Hematopoietic multipotent progenitor cell treated with erythropoietin and hydrocortisone succinate and interleukin-3 and kit ligand, for 17 days (in vitro differentiated cells): ENCODE data around the gene PSMG3.
A peak's percentile ranks its signal among the peaks of the same experiment; 100 is the strongest.
"Not testable (repeated sequence)": the region's sequence is repeated elsewhere in the genome, so short reads cannot be mapped to it uniquely, and the experiment has no call there.

Experiments
- DNase-seq: peaks from one replicate; pipeline ENCODE4 v3.0.0-alpha.2; 2015; ENCODE audit warnings: low spot score

The PSMG3 gene

GRCh38 chr7:1533547-1534329 is 36.1 kb downstream of the PSMG3 start:
- DNase-seq = peak; percentile 90

- DNase-seq = no peak
These were observed 36.6 kb downstream of the PSMG3 start for GRCh38 chr7:1533255-1533546.

GRCh38 chr7:1532456-1533254 is 37.2 kb downstream of the PSMG3 start:
- peak; percentile 85 for DNase-seq

- peak; percentile 49 for DNase-seq
These were observed 37.8 kb downstream of the PSMG3 start for GRCh38 chr7:1531979-1532455.

DNA sequence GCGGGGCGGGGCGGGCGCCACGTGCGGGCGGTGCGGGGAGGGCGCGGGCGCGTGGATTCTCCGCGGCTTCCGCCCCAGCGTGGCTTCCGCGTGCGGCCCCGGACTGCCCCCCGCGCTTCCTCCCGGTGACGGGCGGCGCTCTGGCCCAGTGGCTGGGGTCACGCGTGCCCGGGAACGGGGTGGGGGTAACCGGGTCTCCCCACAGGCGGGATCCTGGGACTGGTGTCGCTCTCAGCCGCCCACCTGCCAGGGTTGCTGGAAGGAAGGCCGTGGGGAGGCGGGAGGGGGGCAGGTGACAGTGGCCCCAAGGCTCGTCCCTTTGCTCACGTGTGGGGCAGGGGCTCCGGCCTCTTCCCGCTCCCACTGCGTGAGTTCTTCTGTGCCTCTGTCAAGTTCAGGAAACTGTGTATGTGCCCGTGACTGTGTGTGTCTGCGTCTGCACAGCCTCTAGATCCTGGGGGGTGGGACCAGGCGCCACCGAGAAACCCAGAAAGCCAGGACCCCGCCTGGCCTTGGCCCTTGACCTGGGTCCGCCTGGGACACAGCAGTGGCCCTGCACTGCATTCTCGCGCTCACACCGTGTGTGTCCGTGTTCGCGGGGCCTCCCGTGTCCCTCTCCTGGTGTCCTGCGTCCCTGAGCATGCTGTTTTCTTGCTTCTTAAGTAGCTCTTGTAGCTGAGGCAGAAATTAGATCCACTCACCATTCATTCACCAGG is 38.4 kb downstream of the PSMG3 start:
- DNase-seq = peak; percentile 56

- peak; percentile 55 for DNase-seq
These were observed 38.9 kb downstream of the PSMG3 start for GRCh38 chr7:1530946-1531262.

DNA sequence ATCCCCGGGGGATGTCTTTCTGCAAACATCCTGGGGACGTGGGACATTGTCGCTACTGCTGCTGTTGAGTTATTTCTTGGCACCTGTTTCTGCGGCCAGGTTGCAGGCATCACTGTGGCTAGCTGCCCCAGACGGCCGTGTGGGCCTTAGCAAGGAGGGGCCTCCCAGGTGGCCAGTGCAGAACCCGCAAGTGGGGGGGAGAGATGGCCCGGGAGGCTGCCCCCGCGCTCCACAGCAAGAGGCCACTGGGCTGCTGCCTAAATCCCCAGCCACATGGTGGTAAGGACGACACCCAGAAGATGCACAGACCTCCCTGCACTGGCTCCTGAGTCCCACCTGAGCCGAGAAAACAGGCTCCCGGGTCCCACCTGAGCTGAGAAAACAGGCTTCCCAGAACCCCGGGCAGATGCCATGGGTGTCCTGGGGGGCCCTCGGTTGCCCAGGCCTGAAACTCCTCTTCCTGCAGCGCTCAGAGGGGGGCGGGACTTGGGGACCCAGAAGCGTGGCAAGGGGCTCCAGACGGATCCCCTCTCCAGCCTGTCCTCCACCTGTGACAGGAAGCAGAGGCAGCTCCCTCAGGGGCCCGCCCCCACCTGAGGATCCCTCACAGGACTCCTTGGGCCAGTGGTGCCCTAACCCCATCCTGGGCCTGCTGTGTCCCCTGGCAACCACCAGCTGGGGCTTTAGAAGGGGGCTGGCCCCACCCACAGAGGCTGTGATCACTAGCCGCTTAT is 40.3 kb downstream of the PSMG3 start:
- no peak for DNase-seq

DNA sequence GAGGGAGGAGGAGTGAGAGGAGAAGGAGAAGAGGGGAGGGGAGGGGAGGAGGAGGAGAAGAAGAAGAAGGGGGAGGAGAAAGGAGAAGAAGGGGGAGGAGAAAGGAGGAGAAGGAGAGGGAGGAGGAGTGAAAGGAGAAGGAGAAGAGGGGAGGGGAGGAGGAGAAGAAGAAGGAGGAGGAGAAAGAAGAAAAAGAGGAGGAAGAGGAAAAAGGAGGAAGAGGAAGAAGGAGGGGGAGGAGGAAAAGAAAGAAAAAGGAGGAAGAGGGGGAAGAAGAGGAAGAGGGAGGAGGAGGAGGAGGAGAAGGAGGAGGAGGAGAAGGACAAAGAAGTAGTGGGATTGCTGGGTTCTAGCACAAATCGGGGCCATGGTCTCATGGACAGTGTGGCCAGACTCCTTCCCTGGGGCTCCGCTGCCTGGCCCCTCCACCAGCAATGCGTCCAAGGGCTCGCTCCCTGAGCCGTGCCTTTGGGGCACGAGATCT is 43.5 kb downstream of the PSMG3 start:
- no peak for DNase-seq

- DNase-seq = no peak
These were observed 44.4 kb downstream of the PSMG3 start for GRCh38 chr7:1525409-1525808.

DNA sequence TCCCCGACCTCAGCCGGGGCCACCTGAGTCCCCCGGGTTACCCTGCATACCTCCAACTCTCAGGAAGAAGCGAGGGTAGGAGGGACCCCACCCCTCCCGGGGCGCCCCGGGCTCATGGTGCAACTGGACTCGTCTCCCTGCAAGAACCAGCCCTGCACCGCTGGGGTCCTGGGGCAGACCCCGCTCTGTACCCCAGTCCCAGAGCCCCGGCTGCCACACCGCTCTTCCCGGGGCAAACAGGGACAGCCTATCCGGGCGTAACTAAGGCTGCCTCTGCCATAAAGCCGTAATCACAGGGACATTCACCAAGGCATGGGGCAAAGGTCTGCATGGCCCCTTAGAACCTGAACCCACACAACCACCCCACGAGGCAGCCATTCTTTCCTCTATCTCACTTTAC is 46.0 kb downstream of the PSMG3 start:
- DNase-seq = no peak

DNA sequence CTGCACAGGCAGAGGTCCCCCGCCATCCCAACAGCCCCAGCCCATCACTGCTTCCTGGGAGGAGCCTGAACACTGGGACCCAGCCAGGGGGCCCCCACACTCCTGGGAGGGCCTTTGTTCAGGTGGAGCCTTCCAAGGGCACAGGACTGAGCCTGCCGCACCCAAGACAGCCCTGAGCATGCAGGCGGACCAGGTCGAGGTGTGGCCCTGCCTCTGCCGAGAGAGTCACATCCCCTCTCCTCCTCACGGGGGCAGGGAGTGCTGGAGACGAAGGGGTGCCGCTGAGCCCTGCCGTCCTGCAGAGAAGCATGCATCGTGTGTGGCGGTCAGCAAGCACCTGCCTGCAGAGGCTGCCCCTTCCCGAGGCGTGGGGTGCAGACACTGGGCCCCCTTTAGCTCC is 46.6 kb downstream of the PSMG3 start:
- DNase-seq = no peak

GRCh38 chr7:1521456-1521855 is 48.4 kb downstream of the PSMG3 start:
- no peak for DNase-seq

GRCh38 chr7:1520539-1521234 is 49.1 kb downstream of the PSMG3 start:
- no peak for DNase-seq

- DNase-seq = not testable (repeated sequence)
These were observed 50.4 kb downstream of the PSMG3 start for GRCh38 chr7:1519322-1519922.
